Bronchial epithelial cell (primary cell): ENCODE results near the gene HSPB7. TPM values are rescaled to one million over a fixed set of nuclear protein-coding genes. Genes with fewer than 3 reads are reported as not detected.
"Not testable (repeated sequence)": the region's sequence is repeated elsewhere in the genome, so short reads cannot be mapped to it uniquely, and the experiment has no call there.

Source experiments
- DNase-seq: peaks from one replicate; pipeline ENCODE4 v3.0.0-alpha.2; 2010; ENCODE audit warnings: low read depth
- FAIRE-seq: peaks from 2 replicates; lab custom pipeline; 2011; peaks lifted over from hg19 to GRCh38; lab: Jason Lieb, UNC
- H3K27me3 ChIP-seq: 2 replicates; pipeline ENCODE4 v1.5.1; 2011; ENCODE audit warnings: low read length; ENCODE audit not compliant: control insufficient read depth, insufficient read depth
- H3K36me3 ChIP-seq: 2 replicates; pipeline ENCODE4 v1.5.1; 2011; ENCODE audit warnings: low read length; ENCODE audit not compliant: control insufficient read depth, insufficient read depth
- H3K4me3 ChIP-seq: 2 replicates; pipeline ENCODE4 v1.5.1; 2011; ENCODE audit warnings: mild to moderate bottlenecking, low read depth, low read length, control low read depth
- total RNA-seq: library from RNA; depleted of rRNA; stranded (reverse); fragments of >200 nt; gene quantifications from 2 replicates; pipeline ENCODE4 v1.2.1, GENCODE V29; 2014
- TF ChIP-seq, protein P1 (sequence below): IDR thresholded peaks from 2 replicates; pipeline ENCODE4 v1.5.1; 2011; ENCODE audit warnings: mild to moderate bottlenecking, moderate library complexity, low read length, control low read depth, inconsistent platforms; ENCODE audit not compliant: insufficient read depth, severe bottlenecking

The HSPB7 gene
- total RNA-seq, 1 donor from 2014 or later = not detected

DNA sequence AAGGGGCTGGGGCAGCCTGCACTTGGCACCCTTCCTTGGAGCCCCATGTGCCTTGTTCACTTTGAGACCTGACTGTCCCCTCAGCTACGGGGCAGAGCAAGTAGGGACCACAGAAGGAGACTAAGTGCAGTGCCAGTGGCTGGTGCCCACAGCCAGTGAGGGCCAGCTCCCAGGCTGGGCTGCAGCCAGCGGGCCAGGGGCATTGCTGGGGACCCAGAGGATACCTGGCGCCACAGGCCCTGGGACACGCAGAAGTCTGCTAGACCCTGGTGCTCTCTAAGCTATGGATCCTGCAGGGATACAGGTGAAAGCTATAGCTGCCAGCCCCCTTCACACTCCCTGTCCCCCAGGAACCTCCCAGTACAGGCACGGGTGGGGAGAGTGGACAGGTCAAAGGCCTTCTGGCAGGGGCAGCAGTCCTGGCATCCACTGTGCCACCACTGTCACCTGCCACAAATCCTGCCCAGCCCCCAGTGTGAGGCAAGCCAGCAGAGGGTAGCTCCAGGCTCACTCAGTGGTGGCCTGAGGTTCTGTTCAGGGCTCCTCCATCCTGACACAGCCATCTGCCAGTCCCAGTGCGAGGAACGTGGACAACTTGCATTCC, 5.3 kb upstream of the HSPB7 start:
- TF ChIP-seq, protein P1, sequence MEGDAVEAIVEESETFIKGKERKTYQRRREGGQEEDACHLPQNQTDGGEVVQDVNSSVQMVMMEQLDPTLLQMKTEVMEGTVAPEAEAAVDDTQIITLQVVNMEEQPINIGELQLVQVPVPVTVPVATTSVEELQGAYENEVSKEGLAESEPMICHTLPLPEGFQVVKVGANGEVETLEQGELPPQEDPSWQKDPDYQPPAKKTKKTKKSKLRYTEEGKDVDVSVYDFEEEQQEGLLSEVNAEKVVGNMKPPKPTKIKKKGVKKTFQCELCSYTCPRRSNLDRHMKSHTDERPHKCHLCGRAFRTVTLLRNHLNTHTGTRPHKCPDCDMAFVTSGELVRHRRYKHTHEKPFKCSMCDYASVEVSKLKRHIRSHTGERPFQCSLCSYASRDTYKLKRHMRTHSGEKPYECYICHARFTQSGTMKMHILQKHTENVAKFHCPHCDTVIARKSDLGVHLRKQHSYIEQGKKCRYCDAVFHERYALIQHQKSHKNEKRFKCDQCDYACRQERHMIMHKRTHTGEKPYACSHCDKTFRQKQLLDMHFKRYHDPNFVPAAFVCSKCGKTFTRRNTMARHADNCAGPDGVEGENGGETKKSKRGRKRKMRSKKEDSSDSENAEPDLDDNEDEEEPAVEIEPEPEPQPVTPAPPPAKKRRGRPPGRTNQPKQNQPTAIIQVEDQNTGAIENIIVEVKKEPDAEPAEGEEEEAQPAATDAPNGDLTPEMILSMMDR = no peak
- DNase-seq (no peak), FAIRE-seq (peak; percentile 32)
- Histone ChIP-seq H3K4me3 (no peak overlapping the region), H3K27me3 (peaks cover 3% of the 10 kb centered on the region), H3K36me3 (no peaks in the 10 kb centered on the region)

DNA sequence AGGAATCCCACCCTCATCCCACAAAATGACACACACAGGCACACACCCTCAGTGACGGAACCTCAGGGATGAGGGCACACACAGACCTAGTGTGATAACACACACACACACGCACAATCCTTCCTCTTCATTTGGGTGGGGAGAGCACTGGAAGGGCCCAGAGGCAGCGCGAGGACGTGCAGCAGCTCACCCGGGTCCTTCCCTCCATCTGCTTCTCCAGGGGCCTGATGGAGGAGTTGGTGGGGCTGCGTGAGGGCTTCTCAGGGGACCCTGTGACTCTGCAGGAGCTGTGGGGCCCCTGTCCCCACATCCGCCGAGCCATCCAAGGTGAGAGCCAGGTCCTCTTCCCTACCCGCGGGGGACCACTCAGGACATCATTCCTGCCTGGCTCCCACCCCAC, 4.5 kb upstream of the HSPB7 start:
- Histone ChIP-seq H3K27me3 (peaks cover 3% of the 10 kb centered on the region), H3K4me3 (no peak overlapping the region), H3K36me3 (no peaks in the 10 kb centered on the region)
- FAIRE-seq (peak; percentile 90), DNase-seq (no peak)
- TF ChIP-seq, protein P1 = no peak

DNA sequence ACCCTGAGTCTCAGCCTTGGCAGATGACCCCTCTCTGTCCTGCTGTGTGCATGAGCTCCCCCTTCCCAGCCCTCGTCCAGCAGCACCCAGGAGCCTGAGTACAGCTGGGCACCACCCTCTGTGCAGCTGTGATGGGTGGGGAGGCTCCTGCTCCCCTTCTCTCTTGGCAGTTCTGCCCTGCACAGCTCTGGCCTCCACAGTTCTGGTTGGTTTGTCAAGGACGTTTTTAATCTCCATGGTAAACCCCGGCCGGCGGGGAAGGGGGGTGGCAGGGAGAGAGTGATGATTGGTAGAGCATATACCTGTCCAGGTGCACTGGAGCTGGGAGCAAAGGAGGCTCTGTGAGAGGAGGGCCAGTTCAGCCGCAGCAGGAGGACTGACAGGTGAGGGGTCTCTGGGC, 3.8 kb upstream of the HSPB7 start, which contains the start of gene CLCNKA:
Gene CLCNKA (plus strand): TSS at position 356 of the 400 bp plus-strand sequence. CDS start 584 bp downstream, outside the sequence.
- DNase-seq = no peak
- peaks cover 3% of the 10 kb centered on the region for H3K27me3 ChIP-seq
- TF ChIP-seq, protein P1 = no peak
- no peaks in the 10 kb centered on the region for H3K36me3 ChIP-seq
- no peak for FAIRE-seq
- no peak within 1 kb of the TSS for H3K4me3 ChIP-seq

DNA sequence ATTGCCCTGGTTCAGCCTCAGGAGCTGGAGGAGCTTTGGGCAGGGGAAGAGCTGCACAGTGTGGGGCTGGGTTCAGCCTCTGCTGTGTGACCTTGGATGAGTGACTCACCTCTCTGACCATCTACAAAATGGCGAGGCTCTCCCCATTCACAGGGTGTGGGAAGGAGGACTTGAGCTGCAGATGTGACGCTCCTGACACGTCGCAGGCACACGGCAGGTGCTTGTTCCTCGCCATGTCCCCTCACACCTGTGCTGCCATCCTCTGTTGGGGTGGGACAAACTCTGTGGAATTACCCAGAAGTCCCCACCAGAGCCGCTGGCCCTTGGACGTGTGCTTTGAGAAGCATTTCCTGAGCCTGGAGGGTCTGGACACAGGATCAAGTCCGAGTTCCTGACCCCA, 3.0 kb upstream of the HSPB7 start:
- FAIRE-seq = peak; percentile 99
- not testable (repeated sequence) for DNase-seq, H3K36me3 ChIP-seq, H3K4me3 ChIP-seq, H3K27me3 ChIP-seq

DNA sequence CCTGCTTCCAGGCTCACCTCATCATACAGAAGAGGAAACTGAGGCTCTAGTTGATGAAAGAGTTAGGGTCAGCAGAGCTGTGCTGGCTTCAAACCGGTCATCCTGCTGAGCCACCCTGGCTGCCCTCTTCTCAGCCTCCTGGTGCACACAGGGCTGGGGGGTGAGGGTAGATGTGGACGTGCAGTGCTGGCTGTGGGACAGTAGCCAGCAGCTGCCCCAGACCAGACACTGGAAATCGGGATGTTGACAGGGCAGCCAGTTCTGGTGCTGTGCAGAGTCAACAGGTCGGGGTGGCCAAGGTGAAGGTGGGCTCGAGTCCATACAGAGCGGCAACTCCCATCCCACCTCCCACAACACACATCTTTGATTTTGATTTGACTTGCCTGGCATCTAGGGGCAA, 2.5 kb upstream of the HSPB7 start:
- peaks cover 3% of the 10 kb centered on the region for H3K27me3 ChIP-seq

DNA sequence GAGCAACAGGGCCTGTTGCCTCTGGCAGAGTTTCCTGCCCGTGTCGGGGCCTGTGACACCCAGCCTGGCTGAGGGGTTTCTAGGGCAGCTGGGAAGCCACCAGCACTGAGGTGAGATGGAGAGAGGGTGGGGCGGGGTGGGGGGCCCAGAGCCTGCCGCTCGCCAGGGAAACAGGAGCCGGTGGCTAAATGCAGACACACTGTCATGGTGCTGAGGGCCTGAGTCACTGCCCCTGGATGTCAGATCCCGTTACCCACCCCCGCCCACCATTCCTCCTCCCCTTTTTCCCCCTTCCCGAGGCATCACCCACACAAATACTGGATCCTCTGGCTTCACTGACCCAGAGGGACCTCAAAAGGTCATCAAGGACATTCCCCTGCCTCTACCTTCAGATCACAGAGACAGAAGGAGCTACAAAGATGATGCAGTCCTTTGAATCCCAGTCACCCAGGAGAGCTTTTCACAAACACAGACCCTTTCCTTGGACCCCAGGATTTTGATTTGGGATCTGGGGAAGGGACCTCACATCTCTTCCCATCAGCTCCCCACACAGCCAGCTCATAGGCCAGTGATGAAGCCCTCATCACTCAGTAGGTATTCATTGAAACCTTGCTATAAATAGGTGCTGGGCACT, 1.9 kb upstream of the HSPB7 start:
- TF ChIP-seq, protein P1 = no peak
- DNase-seq (peak; percentile 15), FAIRE-seq (no peak)
- Histone ChIP-seq H3K36me3 (no peaks in the 10 kb centered on the region), H3K27me3 (peaks cover 2% of the 10 kb centered on the region), H3K4me3 (no peak overlapping the region)

More for the DNA sequence above, 2.5 kb upstream of the HSPB7 start:
- no peak for FAIRE-seq
- no peaks in the 10 kb centered on the region for H3K36me3 ChIP-seq
- no peak overlapping the region for H3K4me3 ChIP-seq
- DNase-seq = no peak
- TF ChIP-seq, protein P1 = no peak
